Measurements from ENCODE around the gene NEU2.

NEU2 gene

GRCh38 chr2:233080836-233081229, 48.4 kb downstream of the NEU2 start:
- Histone ChIP-seq H3K4me2 (0 out of 2 replicates have a peak overlapping the region, but pooled peaks have one; percentile 94), H3K9ac (no peak overlapping the region), H3K27ac (no peak overlapping the region), H3K4me3 (IDR thresholded peaks at IDR 0.05; ENCODE audit: insufficient read depth, low read depth, low read length) (no peak overlapping the region), H3K79me2 (ENCODE audit: insufficient read depth, low read depth) (0 out of 2 replicates have a peak, but pooled peaks cover 7% of the 10 kb centered on the region), H3K36me3 (ENCODE audit: insufficient read depth) (no peaks in the 10 kb centered on the region; the same call in 1 of the 2 replicates), H3K27me3 (ENCODE audit: insufficient read depth, low read depth) (no peaks in the 10 kb centered on the region), H3K4me1 (ENCODE audit: low read depth, poor library complexity, severe bottlenecking) (peaks cover 64% of the 10 kb centered on the region), H2AFZ (ENCODE audit: low read depth) (no peak overlapping the region), H4K20me1 (ENCODE audit: insufficient read depth) (no peaks in the 10 kb centered on the region)
- TF ChIP-seq, protein P1, sequence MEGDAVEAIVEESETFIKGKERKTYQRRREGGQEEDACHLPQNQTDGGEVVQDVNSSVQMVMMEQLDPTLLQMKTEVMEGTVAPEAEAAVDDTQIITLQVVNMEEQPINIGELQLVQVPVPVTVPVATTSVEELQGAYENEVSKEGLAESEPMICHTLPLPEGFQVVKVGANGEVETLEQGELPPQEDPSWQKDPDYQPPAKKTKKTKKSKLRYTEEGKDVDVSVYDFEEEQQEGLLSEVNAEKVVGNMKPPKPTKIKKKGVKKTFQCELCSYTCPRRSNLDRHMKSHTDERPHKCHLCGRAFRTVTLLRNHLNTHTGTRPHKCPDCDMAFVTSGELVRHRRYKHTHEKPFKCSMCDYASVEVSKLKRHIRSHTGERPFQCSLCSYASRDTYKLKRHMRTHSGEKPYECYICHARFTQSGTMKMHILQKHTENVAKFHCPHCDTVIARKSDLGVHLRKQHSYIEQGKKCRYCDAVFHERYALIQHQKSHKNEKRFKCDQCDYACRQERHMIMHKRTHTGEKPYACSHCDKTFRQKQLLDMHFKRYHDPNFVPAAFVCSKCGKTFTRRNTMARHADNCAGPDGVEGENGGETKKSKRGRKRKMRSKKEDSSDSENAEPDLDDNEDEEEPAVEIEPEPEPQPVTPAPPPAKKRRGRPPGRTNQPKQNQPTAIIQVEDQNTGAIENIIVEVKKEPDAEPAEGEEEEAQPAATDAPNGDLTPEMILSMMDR (conservative IDR thresholded peaks at IDR 0.05; ENCODE audit: low read depth, low read length), result no peak

GRCh38 chr2:233081232-233081730, 48.8 kb downstream of the NEU2 start:
- no peak overlapping the region for H3K9ac ChIP-seq
- TF ChIP-seq, protein P1 (conservative IDR thresholded peaks at IDR 0.05; ENCODE audit: low read depth, low read length), result no peak
- H3K4me3 ChIP-seq (IDR thresholded peaks at IDR 0.05; ENCODE audit: insufficient read depth, low read depth, low read length), result no peak overlapping the region
- H3K27ac ChIP-seq, result no peak overlapping the region; the same call in 1 of the 2 replicates
- H4K20me1 ChIP-seq (ENCODE audit: insufficient read depth), result no peaks in the 10 kb centered on the region
- no peaks in the 10 kb centered on the region; the same call in 1 of the 2 replicates for H3K36me3 ChIP-seq (ENCODE audit: insufficient read depth)
- H3K4me2 ChIP-seq, result peak overlapping the region; percentile 94; the same call in 1 of the 2 replicates
- no peaks in the 10 kb centered on the region for H3K27me3 ChIP-seq (ENCODE audit: insufficient read depth, low read depth)
- H2AFZ ChIP-seq (ENCODE audit: low read depth), result no peak overlapping the region
- H3K79me2 ChIP-seq (ENCODE audit: insufficient read depth, low read depth), result 0 out of 2 replicates have a peak, but pooled peaks cover 11% of the 10 kb centered on the region
- peaks cover 64% of the 10 kb centered on the region for H3K4me1 ChIP-seq (ENCODE audit: low read depth, poor library complexity, severe bottlenecking)

- Histone ChIP-seq H3K79me2 (ENCODE audit: insufficient read depth, low read depth) (0 out of 2 replicates have a peak, but pooled peaks cover 12% of the 10 kb centered on the region), H3K4me1 (ENCODE audit: low read depth, poor library complexity, severe bottlenecking) (peaks cover 64% of the 10 kb centered on the region), H3K27me3 (ENCODE audit: insufficient read depth, low read depth) (no peaks in the 10 kb centered on the region), H3K36me3 (ENCODE audit: insufficient read depth) (no peaks in the 10 kb centered on the region; the same call in 1 of the 2 replicates), H3K4me2 (peak overlapping the region; percentile 94), H2AFZ (ENCODE audit: low read depth) (peak overlapping the region; percentile 48; the same call in 1 of the 2 replicates), H3K4me3 (IDR thresholded peaks at IDR 0.05; ENCODE audit: insufficient read depth, low read depth, low read length) (no peak overlapping the region), H3K9ac (peak overlapping the region; percentile 44; the same call in 1 of the 2 replicates), H3K27ac (peak overlapping the region; percentile 90; the same call in 1 of the 2 replicates), H4K20me1 (ENCODE audit: insufficient read depth) (no peaks in the 10 kb centered on the region)
- TF ChIP-seq, protein P1 (conservative IDR thresholded peaks at IDR 0.05; ENCODE audit: low read depth, low read length), result no peak
These were observed 49.3 kb downstream of the NEU2 start for GRCh38 chr2:233081731-233082221.

DNA sequence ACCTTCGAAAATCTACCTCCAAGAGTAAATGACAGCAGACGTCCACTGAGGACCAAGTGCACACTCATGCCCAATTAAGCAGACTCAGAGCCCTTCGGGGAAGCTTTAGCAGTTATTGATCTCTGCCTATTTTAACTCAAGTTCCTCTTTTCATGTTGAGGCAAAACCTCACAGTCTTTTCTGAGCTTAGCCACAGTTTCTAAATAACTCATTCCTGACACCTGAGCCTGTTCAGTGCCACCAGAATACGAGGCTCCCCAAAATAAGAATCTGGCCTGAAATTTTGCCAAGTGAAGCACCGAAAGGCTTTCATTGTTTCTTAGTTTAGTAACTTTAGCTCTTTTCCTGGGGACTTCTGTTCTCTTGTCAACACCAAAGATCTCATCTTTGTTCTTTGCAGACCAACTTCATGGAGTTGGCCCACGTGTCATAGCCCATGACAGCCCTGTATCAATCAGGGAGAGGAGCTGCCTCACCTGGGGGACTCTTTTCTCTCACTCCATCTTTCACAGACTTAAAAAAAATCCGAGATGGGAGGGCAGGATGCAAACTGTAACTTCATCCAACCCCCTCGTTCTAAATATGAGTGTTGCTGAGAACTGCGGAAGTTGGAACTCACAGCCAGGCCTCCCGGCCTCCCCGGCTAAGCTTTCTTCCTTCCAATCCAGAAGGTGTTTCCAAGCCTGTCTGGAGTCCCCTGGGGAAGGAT, 49.9 kb downstream of the NEU2 start:
- peak overlapping the region; percentile 94 for H3K4me2 ChIP-seq

More for the DNA sequence above, 49.9 kb downstream of the NEU2 start:
- H3K4me1 ChIP-seq (ENCODE audit: low read depth, poor library complexity, severe bottlenecking), result peaks cover 67% of the 10 kb centered on the region
- H2AFZ ChIP-seq (ENCODE audit: low read depth), result peak overlapping the region; percentile 48
- H3K27ac ChIP-seq, result peak overlapping the region; percentile 90
- H3K36me3 ChIP-seq (ENCODE audit: insufficient read depth), result no peaks in the 10 kb centered on the region
- TF ChIP-seq, protein P1 (conservative IDR thresholded peaks at IDR 0.05; ENCODE audit: low read depth, low read length), result no peak
- H4K20me1 ChIP-seq (ENCODE audit: insufficient read depth), result no peaks in the 10 kb centered on the region
- no peaks in the 10 kb centered on the region for H3K27me3 ChIP-seq (ENCODE audit: insufficient read depth, low read depth)
- 0 out of 2 replicates have a peak, but pooled peaks cover 12% of the 10 kb centered on the region for H3K79me2 ChIP-seq (ENCODE audit: insufficient read depth, low read depth)
- H3K4me3 ChIP-seq (IDR thresholded peaks at IDR 0.05; ENCODE audit: insufficient read depth, low read depth, low read length), result no peak overlapping the region
- H3K9ac ChIP-seq, result peak overlapping the region; percentile 44
